ENCODE data around the gene ZNF286A.
"Not testable (repeated sequence)": the region's sequence is repeated elsewhere in the genome, so short reads cannot be mapped to it uniquely, and the experiment has no call there.

- not testable (repeated sequence) for TF ChIP-seq EP300, CTCF (IDR thresholded peaks at IDR 0.05)
Measured at GRCh38 chr17:15731900-15732299, 32.3 kb downstream of the ZNF286A start, which contains the start of gene TBC1D26.

Data from ovary (tissue), 3 donors.